IMR-90 (cell line): ENCODE data around the gene HSPD1. TPM values are rescaled to one million over a fixed set of nuclear protein-coding genes. Genes with fewer than 3 reads are reported as not detected.
A peak's percentile ranks its signal among the peaks of the same experiment; 100 is the strongest.

Experiments
- ATAC-seq: fragments of 200-7000 bp; cut with Tn5 transposase; 2 replicates; pipeline ENCODE4 v1.9.1; 2020; ENCODE audit warnings: low read depth, mild to moderate bottlenecking, moderate library complexity
- BruUV-seq: library from RNA; stranded (reverse); fragments of 400-500 nt; replicated peaks from 2 replicates; lab custom pipeline; 2021; lab: Mats Ljungman, UMichigan
- CTCF ChIA-PET: fragments of 300-600 bp; formaldehyde crosslinking; extraction: SDS; loops from one replicate; lab custom pipeline; 2021; ENCODE audit warnings: antibody characterized with exemption; lab: Yijun Ruan, JAX
- POLR2A ChIA-PET: fragments of 300-600 bp; sonication (Branson Sonifier 250); formaldehyde crosslinking; loops from one replicate; lab custom pipeline; 2022; ENCODE audit warnings: antibody characterized with exemption; ENCODE audit not compliant: unreplicated experiment; lab: Charles Lee
- DNase-seq: peaks from one replicate; pipeline ENCODE4 v3.0.0; 2013
- H2AFZ ChIP-seq: replicated peaks from 2 replicates; pipeline ENCODE3; 2013; ENCODE audit warnings: low read length, mild to moderate bottlenecking; ENCODE audit not compliant: poor library complexity
- H2AK5ac ChIP-seq: 2 replicates; pipeline ENCODE4 v1.6.1; 2013; ENCODE audit warnings: low read depth, low read length, inconsistent platforms
- H2AK9ac ChIP-seq: replicated peaks from 2 replicates; pipeline ENCODE3; 2013; ENCODE audit warnings: mild to moderate bottlenecking, low read depth, low read length, moderate library complexity; ENCODE audit not compliant: poor library complexity
- H2BK120ac ChIP-seq: 2 replicates; pipeline ENCODE4 v1.6.1; 2013; ENCODE audit warnings: low read depth, low read length, inconsistent platforms
- H2BK15ac ChIP-seq: 3 replicates; pipeline ENCODE4 v1.6.1; 2013; ENCODE audit warnings: low read depth, low read length, inconsistent platforms
- H2BK20ac ChIP-seq: 2 replicates; pipeline ENCODE4 v1.6.1; 2013; ENCODE audit warnings: low read depth, mild to moderate bottlenecking, inconsistent platforms, low read length, moderate library complexity
- H2BK5ac ChIP-seq: 2 replicates; pipeline ENCODE4 v1.6.1; 2013; ENCODE audit warnings: mild to moderate bottlenecking, low read depth, low read length, inconsistent platforms; ENCODE audit not compliant: poor library complexity, severe bottlenecking
- H3K14ac ChIP-seq: replicated peaks from 2 replicates; pipeline ENCODE4 v1.6.1; 2013; ENCODE audit warnings: low read depth, low read length, inconsistent platforms
- H3K18ac ChIP-seq: 2 replicates; pipeline ENCODE4 v1.6.1; 2013; ENCODE audit warnings: low read depth, low read length, control low read depth
- H3K23ac ChIP-seq: 2 replicates; pipeline ENCODE4 v1.6.1; 2013; ENCODE audit warnings: low read depth, low read length, inconsistent platforms
- H3K27ac ChIP-seq: 2 replicates; pipeline ENCODE4 v1.5.1; 2013; ENCODE audit warnings: mild to moderate bottlenecking, control low read depth, low read length; ENCODE audit not compliant: insufficient read depth
- H3K27me3 ChIP-seq: 2 replicates; pipeline ENCODE4 v1.6.1; 2013; ENCODE audit warnings: low read length; ENCODE audit not compliant: control insufficient read depth, insufficient read depth
- H3K36me3 ChIP-seq: 2 replicates; pipeline ENCODE4 v1.6.1; 2013; ENCODE audit warnings: low read length, mixed read lengths; ENCODE audit not compliant: control insufficient read depth, insufficient read depth
- H3K4ac ChIP-seq: 2 replicates; pipeline ENCODE4 v1.6.1; 2013; ENCODE audit warnings: low read depth, low read length, inconsistent platforms
- H3K4me1 ChIP-seq: 2 replicates; pipeline ENCODE4 v1.6.1; 2013; ENCODE audit warnings: low read length, mixed read lengths; ENCODE audit not compliant: control insufficient read depth, insufficient read depth
- H3K4me2 ChIP-seq: 2 replicates; pipeline ENCODE4 v1.6.1; 2013; ENCODE audit warnings: low read depth, mild to moderate bottlenecking, control low read depth, low read length, moderate library complexity
- H3K4me3 ChIP-seq: 2 replicates; pipeline ENCODE4 v1.5.1; 2013; ENCODE audit warnings: low read depth, mild to moderate bottlenecking, control low read depth, low read length, moderate library complexity; ENCODE audit not compliant: insufficient read depth
- H3K56ac ChIP-seq: 2 replicates; pipeline ENCODE4 v1.6.1; 2013; ENCODE audit warnings: low read length, inconsistent platforms; ENCODE audit not compliant: insufficient read depth; ENCODE audit errors: extremely low read depth
- H3K79me1 ChIP-seq, 2 experiments: 2 replicates each; pipeline ENCODE4 v1.6.1; 2013; ENCODE audit warnings: low read length in 2 of 2, inconsistent platforms in 1 of 2, low read depth in 1 of 2
- H3K9ac ChIP-seq: 2 replicates; pipeline ENCODE4 v1.6.1; 2013; ENCODE audit warnings: low read depth, low read length, control low read depth
- H3K9me1 ChIP-seq: 2 replicates; pipeline ENCODE4 v1.6.1; 2013; ENCODE audit warnings: low read length, inconsistent platforms; ENCODE audit not compliant: insufficient read depth
- H3K9me3 ChIP-seq: 2 replicates; pipeline ENCODE4 v1.6.1; 2013; ENCODE audit warnings: low read length; ENCODE audit not compliant: control insufficient read depth, insufficient read depth
- H4K20me1 ChIP-seq: 2 replicates; pipeline ENCODE4 v1.6.1; 2013; ENCODE audit warnings: low read length, inconsistent platforms; ENCODE audit not compliant: insufficient read depth
- H4K5ac ChIP-seq: 2 replicates; pipeline ENCODE4 v1.6.1; 2013; ENCODE audit warnings: mild to moderate bottlenecking, low read depth, low read length, control low read depth
- H4K8ac ChIP-seq, 2 experiments: 2 replicates each; pipeline ENCODE4 v1.6.1; 2013; ENCODE audit warnings: low read depth in 2 of 2, low read length in 2 of 2, control low read depth in 1 of 2, inconsistent platforms in 1 of 2
- H4K91ac ChIP-seq: 2 replicates; pipeline ENCODE4 v1.6.1; 2013; ENCODE audit warnings: low read depth, low read length, inconsistent platforms; ENCODE audit not compliant: insufficient read depth
- CEBPB ChIP-seq: IDR thresholded peaks from 2 replicates; pipeline ENCODE4 v1.6.1; 2012; ENCODE audit warnings: low read depth, low read length, improper control_type of control experiment
- MAFK ChIP-seq: IDR thresholded peaks from 2 replicates; pipeline ENCODE4 v1.6.1; 2012; ENCODE audit warnings: low read depth, low read length, improper control_type of control experiment
- MXI1 ChIP-seq: IDR thresholded peaks from 2 replicates; pipeline ENCODE4 v1.6.1; 2012; ENCODE audit warnings: low read depth, mild to moderate bottlenecking, low read length, moderate library complexity, borderline replicate concordance
- POLR2A ChIP-seq: IDR thresholded peaks from 2 replicates; pipeline ENCODE4 v1.6.1; 2012; ENCODE audit warnings: mild to moderate bottlenecking, low read depth, low read length
- RAD21 ChIP-seq: IDR thresholded peaks from 2 replicates; pipeline ENCODE4 v1.6.1; 2012; ENCODE audit warnings: low read length, improper control_type of control experiment
- RCOR1 ChIP-seq: IDR thresholded peaks from 2 replicates; pipeline ENCODE4 v1.6.1; 2012; ENCODE audit warnings: mild to moderate bottlenecking, low read length, improper control_type of control experiment; ENCODE audit not compliant: insufficient replicate concordance
- RFX5 ChIP-seq: IDR thresholded peaks from 2 replicates; pipeline ENCODE4 v1.8.0; 2012; ENCODE audit warnings: low read depth, mild to moderate bottlenecking, low read length, moderate library complexity
- SMC3 ChIP-seq: fragments of 150-350 bp; IDR thresholded peaks from 2 replicates; pipeline ENCODE4 v1.6.1; 2016; ENCODE audit warnings: low read depth, mild to moderate bottlenecking, antibody characterized with exemption, low read length, moderate library complexity
- WGBS, 2 experiments: methylation state at CpG; one replicate each; pipeline versions ENCODE4 v1.1.5 to v1.1.7; 2013; ENCODE audit warnings: missing lambda C conversion rate in 2 of 2; ENCODE audit not compliant: insufficient read length in 1 of 2; ENCODE audit errors: extremely low coverage in 2 of 2; 5-methylcytosine and 5-hydroxymethylcytosine counted together
- dilution Hi-C: fragments of 300-500 bp; cut with HindIII; formaldehyde crosslinking; loops from one replicate; pipeline ENCODE4 v1.14.3; 2018; ENCODE audit warnings: low sequenced_read_pairs; ENCODE audit not compliant: unreplicated experiment
- in situ Hi-C: fragments of 300-500 bp; cut with MboI; formaldehyde crosslinking; loops from 3 replicates; pipeline ENCODE4 v1.14.3; 2019; ENCODE audit warnings: low sequenced_read_pairs, inconsistent platforms, mixed read lengths
- intact Hi-C: fragments of 100-400 bp; cut with micrococcal nuclease; formaldehyde crosslinking; loops from 2 replicates; pipeline ENCODE4 v1.10.0; 2022
- polyA plus RNA-seq, 3 experiments: library from polyadenylated mRNA; depleted of rRNA; stranded (reverse); fragments of >200 nt; gene quantifications; 2 replicates each; pipeline ENCODE4 v1.2.3, GENCODE V29; 2012; ENCODE audit warnings: low replicate concordance in 1 of 3
- total RNA-seq: library from RNA; depleted of rRNA; stranded (reverse); fragments of >200 nt; gene quantifications from 2 replicates; pipeline ENCODE4 v1.2.3, GENCODE V29; 2012
- TF ChIP-seq, protein P1 (sequence below): fragments of 150-350 bp; IDR thresholded peaks from 2 replicates; pipeline ENCODE4 v1.6.1; 2017; ENCODE audit warnings: mild to moderate bottlenecking, antibody characterized with exemption, low read length, low read depth

The HSPD1 gene
- total and polyA plus RNA-seq, 2 of the 4 experiments (the other 2 are of a cell fraction), result 171 TPM

DNA sequence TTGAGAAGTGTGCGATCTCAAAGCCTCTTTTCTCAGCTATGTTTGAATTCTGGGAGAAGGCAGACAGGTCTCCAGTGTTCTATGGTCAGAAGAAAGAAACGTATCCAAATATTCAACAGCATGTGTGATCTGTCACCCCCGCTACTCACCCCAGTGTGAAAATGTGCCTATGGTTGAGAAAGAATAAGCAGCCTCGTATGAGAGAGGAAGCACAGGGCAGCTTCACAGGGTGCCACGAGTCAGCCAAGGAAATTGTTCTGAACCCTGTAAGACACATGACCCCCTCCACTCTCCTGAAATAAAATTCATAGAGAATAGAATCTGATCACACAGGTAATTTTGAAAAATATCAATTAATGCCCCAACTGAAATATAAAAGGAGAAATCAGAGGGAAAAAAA, 56.8 kb downstream of the HSPD1 start:
- BruUV-seq, result no TSS peak
- H3K4me2 ChIP-seq, result no peak overlapping the region
- TF ChIP-seq CEBPB (no peak), RFX5 (no peak), MAFK (no peak), RAD21 (no peak), RCOR1 (no peak), POLR2A (no peak), MXI1 (no peak), SMC3 (no peak)
- TF ChIP-seq, protein P1, sequence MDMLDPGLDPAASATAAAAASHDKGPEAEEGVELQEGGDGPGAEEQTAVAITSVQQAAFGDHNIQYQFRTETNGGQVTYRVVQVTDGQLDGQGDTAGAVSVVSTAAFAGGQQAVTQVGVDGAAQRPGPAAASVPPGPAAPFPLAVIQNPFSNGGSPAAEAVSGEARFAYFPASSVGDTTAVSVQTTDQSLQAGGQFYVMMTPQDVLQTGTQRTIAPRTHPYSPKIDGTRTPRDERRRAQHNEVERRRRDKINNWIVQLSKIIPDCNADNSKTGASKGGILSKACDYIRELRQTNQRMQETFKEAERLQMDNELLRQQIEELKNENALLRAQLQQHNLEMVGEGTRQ, result no peak
- WGBS, 2 experiments, result no CpG with 5 or more reads among the region's 5 CpGs
- in situ Hi-C loops (no loop called here), dilution Hi-C loops (no loop called here), intact Hi-C loops (no loop called here)
- no peak for ATAC-seq
- H2AFZ ChIP-seq, result no peak overlapping the region
- H3K4me1 ChIP-seq, result peaks cover 5% of the 10 kb centered on the region
- POLR2A ChIA-PET, result no interaction called here
- DNase-seq, result no peak
- no peak overlapping the region for H3K56ac ChIP-seq
- no peak overlapping the region for H3K27ac ChIP-seq
- no peak overlapping the region for H3K23ac ChIP-seq
- H3K27me3 ChIP-seq, result no peaks in the 10 kb centered on the region
- no peak overlapping the region; the same call in 1 of the 2 replicates for H4K5ac ChIP-seq
- no peak overlapping the region for H2AK5ac ChIP-seq
- CTCF ChIA-PET, result no interaction called here
- no peak overlapping the region for H2BK5ac ChIP-seq
- no peak overlapping the region for H2AK9ac ChIP-seq
- no peak overlapping the region for H3K18ac ChIP-seq
- no peak overlapping the region for H4K91ac ChIP-seq
- H2BK15ac ChIP-seq, result no peak overlapping the region
- no peaks in the 10 kb centered on the region for H3K79me1 ChIP-seq
- H3K9me1 ChIP-seq, result peaks cover 3% of the 10 kb centered on the region; the same call in 1 of the 2 replicates
- no peaks in the 10 kb centered on the region for H3K9me3 ChIP-seq
- no peaks in the 10 kb centered on the region for H3K36me3 ChIP-seq
- no peak overlapping the region for H3K14ac ChIP-seq
- H4K8ac ChIP-seq, result peak overlapping the region in 1 of 2 experiments; percentile 5; a peak in 1 of 4 replicates
- H2BK120ac ChIP-seq, result no peak overlapping the region
- no peaks in the 10 kb centered on the region for H4K20me1 ChIP-seq
- no peak overlapping the region for H3K9ac ChIP-seq
- no peak overlapping the region for H2BK20ac ChIP-seq
- no peak overlapping the region for H3K4me3 ChIP-seq
- H3K4ac ChIP-seq, result no peak overlapping the region
